ENCODE measurements around the gene ORC5.
"Not testable (repeated sequence)": the region's sequence is repeated elsewhere in the genome, so short reads cannot be mapped to it uniquely, and the experiment has no call there.

Gene ORC5

DNA sequence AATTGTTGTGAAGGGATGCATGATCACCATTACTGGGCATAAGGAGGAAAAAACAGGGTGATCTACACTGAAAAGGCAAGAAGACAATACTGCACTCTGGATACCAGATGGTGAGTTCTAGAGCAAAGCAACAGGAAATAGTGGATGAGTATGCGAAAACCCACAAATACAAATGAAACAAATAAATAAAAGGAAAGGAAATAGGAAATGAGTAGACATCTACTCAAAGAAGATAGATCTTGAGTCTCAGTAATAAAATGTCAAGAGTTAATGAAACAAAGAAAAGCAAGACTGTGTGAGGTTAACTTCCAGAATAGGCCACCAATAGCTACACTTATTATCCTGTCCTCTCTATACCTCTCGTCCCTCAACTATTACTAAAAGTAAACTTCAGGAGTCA is 11.7 kb downstream of the ORC5 start:
- DNase-seq: no peak

DNA sequence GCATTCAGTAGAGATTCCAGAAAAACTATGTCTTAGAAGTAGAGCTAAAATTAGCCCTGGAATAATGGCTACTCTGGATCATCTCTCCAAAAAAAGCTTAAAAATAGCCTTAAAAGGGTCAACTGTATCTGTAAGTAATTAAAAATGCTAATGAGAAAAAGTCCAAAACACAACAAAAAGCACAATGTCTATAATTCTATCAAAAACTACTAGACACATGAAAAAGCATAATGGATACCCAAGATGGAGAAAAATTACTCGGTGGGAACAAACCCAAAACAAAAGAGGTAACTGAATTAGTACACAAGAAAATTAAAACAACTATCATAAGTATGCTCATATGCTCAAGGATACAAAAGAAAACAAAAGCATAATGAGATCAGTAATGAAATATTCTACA is 15.4 kb downstream of the ORC5 start:
- DNase-seq: no peak

DNA sequence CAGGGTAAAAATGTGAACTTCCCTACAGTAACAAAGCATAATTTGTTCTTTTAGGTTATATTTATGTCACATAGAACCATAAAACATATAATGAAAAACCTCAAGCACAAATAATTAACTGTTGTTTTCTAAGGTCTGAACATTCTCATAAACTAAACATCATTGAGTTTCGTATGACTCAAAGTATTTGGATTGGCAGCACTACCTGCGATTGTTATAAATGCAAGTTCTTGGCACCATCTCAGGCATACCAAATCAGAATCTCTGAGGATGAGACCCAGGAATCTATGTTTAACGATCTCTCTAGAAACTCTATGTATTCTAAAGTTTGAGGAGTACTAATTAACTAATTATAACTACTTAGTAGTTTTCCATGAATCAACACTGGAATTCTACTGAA is 22.5 kb downstream of the ORC5 start:
- no peak for DNase-seq

DNA sequence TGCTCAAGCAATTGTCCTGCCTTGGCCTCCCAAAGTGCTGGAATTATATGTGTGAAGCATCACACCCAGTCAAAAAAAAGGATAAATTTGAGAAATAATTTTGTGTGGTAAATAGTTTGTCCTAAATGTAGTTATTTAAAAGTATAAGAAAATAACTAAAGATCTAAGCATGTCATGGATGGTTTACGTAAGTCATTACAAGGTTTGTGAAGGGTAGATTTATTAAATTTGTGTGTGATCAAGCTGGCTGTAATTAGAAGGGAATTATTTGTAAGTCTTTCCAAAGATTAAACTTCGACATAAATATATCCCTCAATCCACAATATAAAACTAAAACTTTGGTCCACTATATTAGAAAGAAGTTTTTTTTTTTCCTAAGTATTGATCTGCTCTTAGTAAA is 28.6 kb downstream of the ORC5 start:
- no peak for DNase-seq

DNA sequence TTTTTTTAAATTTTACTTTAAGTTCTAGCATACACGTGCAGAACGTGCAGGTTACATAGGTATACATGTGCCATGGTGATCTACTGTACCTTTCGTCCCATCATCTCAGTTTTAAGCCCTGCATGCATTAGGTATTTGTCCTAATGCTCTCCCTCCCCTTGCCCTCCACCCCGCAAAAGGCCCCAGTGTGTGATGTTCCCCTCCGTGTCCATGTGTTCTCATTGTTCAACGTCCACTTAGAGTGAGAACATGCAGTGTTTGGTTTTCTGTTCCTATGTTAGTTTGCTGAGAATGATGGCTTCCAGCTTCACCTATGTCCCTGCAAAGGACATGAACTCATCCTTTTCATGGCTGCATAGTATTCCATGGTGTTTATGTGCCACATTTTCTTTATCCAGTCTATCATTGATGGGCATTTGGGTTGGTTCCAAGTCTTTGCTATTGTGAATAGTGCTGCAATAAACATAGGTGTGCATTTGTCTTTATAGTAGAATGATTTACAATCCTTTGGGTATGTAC is 30.2 kb downstream of the ORC5 start:
- DNase-seq: not testable (repeated sequence)

DNA sequence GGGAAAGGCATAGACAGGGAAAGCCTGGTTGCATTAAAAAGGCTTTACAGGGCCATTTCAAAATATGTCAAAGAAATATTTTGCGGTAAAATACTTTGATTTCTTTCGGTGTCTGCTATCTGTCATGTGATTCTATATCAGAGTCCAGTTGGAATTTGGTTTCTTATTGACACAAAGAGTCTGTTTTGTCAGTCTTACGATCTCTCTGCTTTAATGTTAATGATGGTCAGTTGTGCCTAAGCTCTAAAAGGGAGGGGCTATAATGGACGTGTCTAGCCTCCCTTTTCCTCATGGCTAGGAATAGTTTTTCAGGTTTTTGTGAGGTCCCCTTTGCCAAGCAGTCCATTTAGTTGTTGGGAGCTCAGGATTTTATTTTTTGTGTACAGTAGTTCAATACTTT is 31.5 kb downstream of the ORC5 start:
- DNase-seq: no peak

DNA sequence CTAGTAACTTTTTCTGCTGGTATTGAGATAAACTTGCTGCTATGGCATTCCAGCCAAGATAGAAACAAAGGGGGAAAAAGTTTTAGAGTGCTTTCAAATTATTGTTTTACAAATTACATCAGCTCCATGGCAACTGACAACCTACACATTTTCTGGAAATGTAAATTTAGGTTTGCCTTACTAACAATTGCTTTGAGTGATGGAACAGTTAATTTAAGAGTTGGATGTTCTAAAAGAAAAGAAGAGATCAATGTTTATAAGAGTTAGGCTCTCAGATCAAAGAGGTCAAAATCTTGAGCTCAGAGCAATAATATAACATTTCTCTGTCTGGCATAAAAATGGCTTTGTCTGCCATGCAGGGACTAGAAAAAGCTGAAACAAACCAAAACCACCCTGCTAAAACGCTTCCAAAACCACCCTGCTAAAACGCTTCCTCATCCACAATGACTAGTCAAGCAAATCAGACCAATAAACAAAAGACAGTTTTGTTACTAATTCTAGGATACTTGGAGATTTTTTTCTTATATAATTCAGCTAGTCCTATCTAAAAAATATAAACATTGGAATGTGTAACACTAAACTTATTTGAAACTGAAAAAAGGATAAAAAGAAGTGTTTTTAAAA is 32.3 kb downstream of the ORC5 start:
- DNase-seq: no peak

DNA sequence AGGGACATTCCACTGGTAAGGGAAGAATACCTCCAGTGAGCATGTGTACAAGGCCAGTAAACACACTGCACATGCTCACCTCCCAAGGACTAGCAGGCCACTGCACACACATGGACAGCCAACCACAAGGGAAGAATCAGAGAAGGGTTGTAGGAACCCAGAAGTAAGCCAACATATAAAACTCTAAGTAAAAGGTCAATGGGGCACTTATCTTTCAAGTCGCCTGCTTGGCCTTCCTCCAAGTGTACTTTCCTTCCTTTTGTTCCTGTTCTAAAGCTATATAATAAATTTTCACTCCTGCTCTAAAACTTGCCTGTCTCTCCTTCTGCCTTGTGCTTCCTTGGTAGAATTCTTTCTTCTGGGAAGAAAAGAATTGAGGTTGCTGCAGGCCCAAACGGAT is 33.0 kb downstream of the ORC5 start:
- DNase-seq: no peak

DNA sequence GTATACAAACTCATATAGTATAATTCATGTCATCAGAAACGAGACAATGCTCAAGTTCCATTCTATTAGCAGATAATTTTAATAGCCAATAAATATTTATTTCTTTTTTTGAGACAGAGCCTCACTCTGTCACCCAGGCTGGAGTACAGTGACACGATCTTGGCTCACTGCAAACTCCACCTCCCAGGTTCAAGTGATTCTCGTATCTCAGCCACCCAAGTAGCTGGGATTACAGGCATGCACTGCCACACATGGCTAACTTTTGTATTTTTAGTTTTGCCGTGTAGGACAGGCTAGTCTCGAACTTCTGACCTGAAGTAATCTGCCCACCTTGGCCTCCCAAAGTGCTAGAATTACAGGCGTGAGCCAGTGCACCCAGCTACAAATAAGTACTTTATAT is 45.7 kb downstream of the ORC5 start:
- no peak for DNase-seq

DNA sequence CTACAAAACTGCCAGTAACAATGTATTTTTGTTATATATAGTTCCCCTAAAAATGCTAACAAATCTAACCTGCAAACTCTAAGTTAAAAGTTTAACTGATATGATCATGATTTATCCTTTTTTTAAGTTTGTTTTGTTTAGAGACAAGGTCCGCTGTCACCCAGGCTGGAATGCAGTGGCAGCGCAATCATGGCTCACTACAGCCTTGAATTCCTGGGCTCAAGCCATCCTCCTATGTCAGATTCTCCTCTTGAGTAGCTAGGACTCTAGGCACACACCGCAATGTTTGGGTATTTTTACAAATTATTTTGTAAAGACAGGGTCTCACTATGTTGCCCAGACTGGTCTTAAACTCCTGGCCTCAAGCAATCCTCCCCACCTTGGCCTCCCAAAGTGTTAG is 46.6 kb downstream of the ORC5 start:
- DNase-seq: no peak

DNA sequence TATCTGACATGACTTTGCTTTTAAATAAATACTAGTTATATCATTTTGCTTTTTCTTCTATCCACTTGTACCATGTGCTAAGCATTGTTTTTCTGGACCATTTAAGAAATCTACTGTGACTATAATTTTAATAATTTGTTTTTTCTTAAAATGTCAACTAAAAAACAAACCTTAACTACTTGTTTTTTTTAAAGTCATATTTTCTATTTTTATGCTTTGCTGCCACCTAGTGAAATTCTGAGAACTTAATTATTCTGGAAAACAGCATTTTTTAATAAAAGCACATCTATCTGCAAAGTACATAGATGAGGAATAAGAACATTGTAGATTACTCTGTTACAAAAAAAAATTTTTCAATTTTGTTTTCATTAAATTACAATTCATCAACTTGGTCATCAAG is 47.4 kb downstream of the ORC5 start:
- no peak for DNase-seq

DNA sequence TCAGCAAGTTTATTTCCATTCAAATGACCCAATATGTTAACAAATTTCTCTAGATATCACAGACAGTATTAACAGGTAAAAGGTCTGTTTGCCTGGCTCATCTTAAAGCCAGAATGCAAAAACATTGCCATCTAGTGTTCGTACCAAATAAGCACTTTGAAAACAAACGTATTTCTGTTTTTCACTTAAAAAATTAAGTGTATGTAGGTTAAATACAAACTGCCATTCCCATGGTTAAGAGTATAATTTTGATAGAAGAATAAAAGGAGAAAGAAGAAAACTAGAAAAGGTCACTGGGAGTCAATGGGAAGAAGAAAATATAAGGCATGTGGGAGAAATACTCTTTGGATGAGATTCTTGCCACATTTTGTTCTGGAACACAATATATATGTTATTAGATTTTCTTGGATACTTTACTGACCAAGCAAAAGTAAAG is 51.0 kb downstream of the ORC5 start:
- DNase-seq: no peak

DNA sequence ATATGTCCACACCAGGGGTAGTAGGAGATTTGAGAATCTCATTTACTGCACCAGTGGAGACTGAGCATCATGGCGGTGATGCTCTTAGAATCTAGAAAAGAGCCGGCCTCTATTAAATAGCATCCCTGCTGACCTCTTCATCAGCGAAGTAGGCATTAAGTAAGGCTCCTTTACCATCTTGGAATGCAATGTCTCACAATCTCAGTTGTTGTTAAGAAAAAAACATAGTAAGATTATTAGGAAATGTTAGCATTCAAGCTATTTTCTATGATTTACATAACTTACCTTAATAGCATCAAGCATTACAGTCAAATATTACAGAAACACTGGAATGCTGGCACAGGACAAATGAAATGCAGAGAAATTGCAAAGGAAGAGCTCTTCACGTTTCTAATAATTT is 54.5 kb downstream of the ORC5 start:
- DNase-seq: no peak

DNA sequence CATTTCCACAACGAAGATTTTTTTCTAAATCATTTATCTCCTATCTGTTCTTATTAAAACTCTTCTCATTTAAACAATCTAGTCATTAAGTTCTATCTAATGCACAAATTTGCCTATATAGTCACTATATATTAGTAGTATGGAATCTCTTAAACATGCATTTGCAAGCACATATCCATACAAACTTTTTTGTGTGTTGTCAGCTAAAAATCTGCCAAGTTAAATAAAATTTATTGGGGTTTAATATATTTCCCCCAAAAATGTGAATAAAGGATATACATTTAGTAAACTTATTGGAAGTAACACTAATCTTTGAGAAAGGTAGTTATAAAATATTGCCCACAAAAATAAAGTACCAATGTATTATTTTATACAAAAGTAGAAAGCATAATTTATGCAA is 55.3 kb downstream of the ORC5 start:
- DNase-seq: no peak

DNA sequence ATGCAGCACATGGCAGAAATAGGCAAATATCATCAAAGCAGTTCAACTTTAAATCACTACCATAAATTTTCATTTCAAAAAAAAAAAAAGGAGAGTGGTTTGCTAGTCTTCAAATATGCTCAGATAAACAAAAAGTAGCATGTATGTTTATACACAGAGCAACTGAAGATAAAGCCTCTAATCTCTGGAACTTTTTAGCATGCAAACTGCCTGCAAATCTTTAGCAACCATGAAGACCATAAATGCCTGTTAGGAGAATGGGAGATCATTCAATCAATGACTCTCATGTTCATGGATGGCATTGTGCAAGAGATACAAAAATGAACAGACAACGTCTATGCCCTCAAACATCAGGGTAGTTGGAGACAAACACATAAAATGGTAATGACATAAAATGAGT is 57.3 kb downstream of the ORC5 start:
- no peak for DNase-seq

DNA sequence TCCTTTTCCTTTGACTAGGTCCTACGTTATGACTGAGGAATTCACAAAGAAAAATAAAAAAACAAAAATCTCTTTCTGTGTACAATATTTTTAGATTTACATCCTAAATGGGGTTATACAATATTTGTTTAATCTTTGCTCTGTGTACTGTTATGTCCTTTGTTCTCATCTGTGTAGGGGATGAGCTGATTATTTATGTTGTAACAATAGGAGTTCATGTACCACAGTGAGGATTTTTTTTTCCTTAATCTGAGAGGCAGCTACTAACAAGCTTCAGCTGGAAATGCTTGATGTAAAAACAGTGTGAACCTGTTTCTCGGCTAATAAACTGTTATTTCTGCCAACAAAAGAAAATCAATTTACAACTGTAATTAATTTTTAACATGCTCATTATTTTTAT is 58.0 kb downstream of the ORC5 start:
- no peak for DNase-seq

DNA sequence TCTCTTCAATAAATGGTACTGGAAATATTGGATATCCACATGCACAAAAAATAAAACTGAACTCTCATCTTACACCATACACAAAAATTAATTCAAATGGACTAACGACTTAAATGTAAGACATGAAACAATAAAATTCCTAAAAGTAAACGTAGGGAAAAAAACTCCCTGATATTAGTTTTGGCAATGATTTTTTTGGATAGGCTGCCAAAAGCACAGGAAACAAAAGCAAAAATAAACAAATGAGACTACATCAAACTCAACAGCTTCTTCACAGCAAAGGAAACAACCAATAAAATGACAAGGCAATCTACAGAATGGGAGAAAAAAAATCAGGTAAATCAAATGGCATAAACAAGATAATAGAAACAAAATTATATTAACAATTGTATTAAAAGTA is 65.7 kb downstream of the ORC5 start:
- no peak for DNase-seq

DNA sequence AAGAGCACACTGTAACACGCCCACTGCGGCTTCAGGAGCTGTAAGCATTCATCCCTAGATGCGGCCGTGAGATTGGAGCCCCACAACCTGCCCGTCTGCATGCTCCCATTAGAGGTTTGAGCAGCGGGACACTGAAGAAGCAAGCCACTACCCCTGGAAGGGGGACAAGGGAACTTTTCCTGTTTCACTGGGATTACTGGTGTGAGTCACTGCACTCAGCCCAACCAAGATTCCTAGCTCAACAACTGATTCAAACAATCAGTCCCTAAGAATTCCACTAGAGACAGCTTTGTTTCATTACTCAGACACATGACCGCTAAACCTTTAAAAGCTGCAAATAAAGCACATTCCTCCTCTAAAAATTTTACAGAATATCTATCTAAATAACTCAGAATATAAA is 69.8 kb downstream of the ORC5 start:
- no peak for DNase-seq

DNA sequence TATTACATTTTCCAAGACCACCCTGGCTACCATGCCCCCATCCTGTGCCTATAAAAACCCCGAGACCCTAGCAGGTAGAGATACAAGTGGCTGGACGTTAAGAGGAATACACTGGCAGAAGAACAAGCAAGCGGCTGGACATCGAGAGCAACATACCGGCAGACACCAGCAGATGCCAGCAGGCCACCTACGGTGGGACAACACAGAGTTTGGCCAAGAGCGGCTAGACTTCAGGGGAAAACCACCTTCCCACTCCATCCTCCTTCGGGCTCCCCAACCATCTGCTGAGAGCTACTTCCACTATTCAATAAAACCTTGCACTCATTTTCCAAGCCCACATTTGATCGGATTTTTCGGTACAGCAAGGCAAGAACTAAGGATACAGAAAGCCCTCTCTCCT is 70.3 kb downstream of the ORC5 start:
- no peak for DNase-seq

DNA sequence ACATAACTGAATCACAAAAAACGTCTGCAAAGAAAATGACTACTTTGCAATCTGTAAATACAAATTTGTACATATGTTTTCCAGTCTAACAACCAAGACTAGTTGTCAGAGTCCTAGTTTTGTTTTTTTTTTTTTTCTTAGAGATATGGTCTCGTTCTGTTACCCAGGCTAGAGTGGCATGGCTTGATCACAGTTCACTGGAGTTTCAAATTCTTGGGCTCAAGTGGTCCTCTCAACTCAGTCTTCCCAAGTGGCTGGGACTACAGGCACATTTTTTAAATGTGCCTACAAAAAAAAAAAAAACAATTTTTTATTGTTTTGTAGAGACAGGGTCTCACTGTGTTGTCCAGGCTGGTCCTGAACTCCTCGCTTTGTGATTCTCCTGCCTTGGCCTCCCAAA is 70.8 kb downstream of the ORC5 start:
- DNase-seq: no peak

DNA sequence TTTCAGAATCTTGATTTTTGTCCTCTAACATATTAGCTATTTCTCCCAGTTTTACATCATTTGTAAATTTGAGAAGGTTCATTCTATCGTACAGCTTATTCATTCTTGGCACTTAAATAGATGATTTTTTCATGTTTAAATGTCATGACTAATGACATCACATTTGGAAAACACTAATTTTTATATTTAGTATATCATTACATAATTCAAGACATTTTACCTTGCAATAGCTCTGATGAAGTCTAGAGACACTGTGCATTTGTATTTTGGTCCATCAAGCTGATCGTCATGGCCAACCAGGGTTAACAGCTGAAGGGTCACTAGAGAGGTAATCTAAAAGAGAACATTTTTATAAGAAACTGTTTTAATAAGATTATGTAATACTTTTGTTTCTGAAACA is 71.3 kb downstream of the ORC5 start:
- no peak for DNase-seq

DNA sequence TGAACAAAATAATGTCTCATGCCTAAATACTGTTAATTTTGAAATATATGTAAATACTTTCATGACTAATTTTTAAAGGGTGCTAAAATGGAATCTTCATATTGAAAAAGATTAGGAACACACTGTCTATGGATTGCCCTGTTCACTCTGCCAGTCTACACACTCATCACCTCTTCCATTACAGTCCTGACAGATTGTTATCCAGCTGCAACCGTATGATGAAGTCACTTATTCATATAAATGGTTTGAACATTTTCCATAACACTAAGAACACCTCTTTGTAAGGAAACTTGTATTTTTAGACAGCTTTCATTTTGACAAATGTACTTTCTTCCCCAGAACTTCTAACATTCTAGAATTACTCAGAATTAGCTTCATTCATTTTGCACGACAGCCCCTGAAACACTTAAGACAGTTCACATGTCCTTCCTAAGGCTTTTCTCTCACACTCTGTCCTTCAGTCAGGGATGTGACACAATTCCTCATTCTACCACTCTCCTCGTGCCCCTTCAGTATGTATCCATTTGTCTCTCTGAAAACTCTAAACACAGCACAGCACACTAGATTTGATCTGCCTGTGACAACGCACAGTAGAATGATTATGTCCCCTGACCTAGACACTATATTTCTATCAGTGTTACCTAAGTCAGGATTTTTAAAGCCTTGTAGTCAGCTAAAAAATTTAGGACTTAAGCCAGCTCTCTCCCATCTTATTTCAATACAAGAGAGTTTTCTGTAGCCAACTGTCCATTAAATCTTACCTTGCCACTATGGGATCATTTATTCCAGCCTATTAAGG is 71.9 kb downstream of the ORC5 start:
- DNase-seq: no peak

DNA sequence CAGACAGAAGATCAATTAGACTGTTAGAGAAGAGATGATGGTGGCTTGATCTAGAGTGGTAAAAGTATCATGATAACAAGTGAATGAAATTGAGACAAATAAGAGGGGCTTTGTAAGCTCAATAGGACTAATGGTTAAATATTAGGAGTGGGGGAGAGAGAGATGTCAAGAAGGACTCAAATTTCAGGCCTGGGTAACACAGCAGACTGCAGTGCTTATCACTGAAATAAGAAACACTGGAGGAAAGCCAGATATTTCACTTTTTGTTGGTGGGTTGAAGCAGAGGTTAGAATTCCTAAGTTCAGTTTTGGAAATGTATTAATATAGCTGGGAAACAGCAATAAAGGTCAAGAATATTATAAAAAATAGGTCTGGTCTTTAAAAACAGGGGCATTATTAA is 74.6 kb downstream of the ORC5 start:
- no peak for DNase-seq

DNA sequence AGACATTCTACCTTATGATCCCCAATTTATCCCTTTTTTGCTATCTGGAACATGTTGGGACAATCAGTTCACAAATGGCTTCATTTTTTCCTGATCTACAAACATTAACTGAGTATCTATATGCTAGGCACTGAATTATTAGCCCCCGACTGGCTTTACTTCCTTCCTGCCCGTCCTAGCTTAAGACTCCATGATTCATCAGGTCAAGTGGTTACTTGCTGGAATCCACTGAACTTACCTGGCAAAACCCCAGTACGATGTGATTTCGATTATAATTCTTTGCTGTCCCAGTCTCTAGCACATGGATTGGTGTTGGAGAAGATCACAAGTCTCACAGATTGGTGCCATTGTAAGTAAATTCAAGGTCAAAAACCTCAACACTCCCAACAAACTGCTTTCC is 77.1 kb downstream of the ORC5 start:
- no peak for DNase-seq

All from right kidney (tissue), 1 donor.